Vagina (tissue), 2 donors: ENCODE results near the gene SFPQ. TPM values are rescaled to one million over a fixed set of nuclear protein-coding genes. Genes with fewer than 3 reads are reported as not detected.
"Not testable (repeated sequence)": the region's sequence is repeated elsewhere in the genome, so short reads cannot be mapped to it uniquely, and the experiment has no call there.

ENCODE experiments used
- DNase-seq, 2 donors: peaks; one replicate each; pipeline ENCODE4 v3.0.0-alpha.2; 2017; ENCODE audit errors: extremely low spot score in 2 of 2
- H3K27ac ChIP-seq: fragments of 200-600 bp; sonication (generic); one replicate; pipeline ENCODE4 v1.5.1; 2019
- H3K27me3 ChIP-seq: fragments of 200-600 bp; sonication (generic); one replicate; pipeline ENCODE4 v1.5.1; 2019
- H3K36me3 ChIP-seq, 2 donors: fragments of 200-600 bp; sonication (generic); one replicate each; pipeline ENCODE4 v1.5.1; 2017 to 2019
- H3K4me1 ChIP-seq: fragments of 200-600 bp; sonication (generic); one replicate; pipeline ENCODE4 v1.5.1; 2019
- H3K4me3 ChIP-seq, 2 donors: fragments of 200-600 bp; sonication (generic); 1 replicate in 1 of 2; 2 replicates in 1 of 2; pipeline ENCODE4 v1.5.1; 2016 to 2019
- H3K9me3 ChIP-seq: fragments of 200-600 bp; sonication (generic); one replicate; pipeline ENCODE4 v1.5.1; 2019
- POLR2A ChIP-seq, 2 donors: fragments of 450-650 bp; IDR thresholded peaks; one replicate each; pipeline ENCODE4 v1.6.1; 2017; ENCODE audit warnings: antibody characterized with exemption in 2 of 2, mild to moderate bottlenecking in 2 of 2, moderate library complexity in 2 of 2
- POLR2AphosphoS5 ChIP-seq, 2 donors: sonication (generic); formaldehyde crosslinking; IDR thresholded peaks; one replicate each; pipeline ENCODE4 v1.9.0; 2017; ENCODE audit warnings: antibody characterized with exemption in 2 of 2, mild to moderate bottlenecking in 2 of 2, low read depth in 1 of 2; ENCODE audit not compliant: insufficient read depth in 1 of 2
- intact Hi-C: fragments of 100-400 bp; cut with DNase I; formaldehyde crosslinking; loops from one replicate; pipeline ENCODE4 v1.15.1; 2023
- total RNA-seq: library from RNA; depleted of rRNA; stranded (reverse); fragments of >200 nt; gene quantifications from one replicate; pipeline ENCODE4 v1.2.3, GENCODE V29; 2016
- TF ChIP-seq, protein P1 (sequence below), 3 experiments: fragments of 450-650 bp in 2 of 3; fragments of 200-600 bp in 1 of 3; sonication (generic) in 1 of 3; IDR thresholded peaks; one replicate each; pipeline ENCODE4 v1.5.1; 2017 to 2019; ENCODE audit warnings: antibody characterized with exemption in 3 of 3, mild to moderate bottlenecking in 2 of 3, moderate library complexity in 2 of 3

The SFPQ gene, protein sequence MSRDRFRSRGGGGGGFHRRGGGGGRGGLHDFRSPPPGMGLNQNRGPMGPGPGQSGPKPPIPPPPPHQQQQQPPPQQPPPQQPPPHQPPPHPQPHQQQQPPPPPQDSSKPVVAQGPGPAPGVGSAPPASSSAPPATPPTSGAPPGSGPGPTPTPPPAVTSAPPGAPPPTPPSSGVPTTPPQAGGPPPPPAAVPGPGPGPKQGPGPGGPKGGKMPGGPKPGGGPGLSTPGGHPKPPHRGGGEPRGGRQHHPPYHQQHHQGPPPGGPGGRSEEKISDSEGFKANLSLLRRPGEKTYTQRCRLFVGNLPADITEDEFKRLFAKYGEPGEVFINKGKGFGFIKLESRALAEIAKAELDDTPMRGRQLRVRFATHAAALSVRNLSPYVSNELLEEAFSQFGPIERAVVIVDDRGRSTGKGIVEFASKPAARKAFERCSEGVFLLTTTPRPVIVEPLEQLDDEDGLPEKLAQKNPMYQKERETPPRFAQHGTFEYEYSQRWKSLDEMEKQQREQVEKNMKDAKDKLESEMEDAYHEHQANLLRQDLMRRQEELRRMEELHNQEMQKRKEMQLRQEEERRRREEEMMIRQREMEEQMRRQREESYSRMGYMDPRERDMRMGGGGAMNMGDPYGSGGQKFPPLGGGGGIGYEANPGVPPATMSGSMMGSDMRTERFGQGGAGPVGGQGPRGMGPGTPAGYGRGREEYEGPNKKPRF
- 197 TPM for total RNA-seq

DNA sequence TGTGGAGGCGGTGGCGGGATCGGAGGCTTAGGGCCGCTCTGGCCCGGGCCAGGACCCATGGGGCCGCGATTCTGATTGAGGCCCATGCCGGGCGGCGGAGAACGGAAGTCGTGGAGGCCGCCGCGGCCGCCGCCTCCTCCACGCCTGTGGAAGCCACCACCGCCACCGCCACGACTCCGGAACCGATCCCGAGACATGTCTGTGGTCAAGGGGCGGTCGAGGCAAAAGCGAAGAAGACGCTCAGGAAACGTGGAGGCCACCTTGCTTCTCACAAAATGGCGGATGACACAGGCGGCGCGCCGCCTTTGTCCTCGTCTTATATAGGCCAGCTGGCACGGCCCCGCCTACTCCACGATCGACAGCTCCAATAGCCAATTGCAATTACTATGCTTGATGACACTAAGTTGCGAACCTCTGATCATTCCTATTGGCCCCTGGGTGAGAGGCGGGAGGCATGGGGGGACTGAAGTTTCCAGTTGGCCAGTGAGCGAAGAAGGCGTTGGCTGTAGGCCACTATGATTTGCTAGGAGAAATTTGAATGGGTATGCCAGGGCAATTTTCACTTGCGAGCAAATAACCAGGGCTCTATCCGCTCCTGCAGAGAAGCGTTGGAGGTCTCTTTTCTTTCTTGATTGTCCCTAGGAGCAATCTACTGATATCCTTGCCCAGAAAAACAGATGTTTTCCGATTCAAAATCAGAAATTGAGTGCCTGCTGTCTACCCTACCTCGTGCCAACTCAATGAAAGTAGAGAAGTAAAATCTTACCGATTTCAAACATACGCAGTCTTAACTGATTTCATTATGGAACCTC, at the start of gene SFPQ:
SFPQ (minus strand) TSS at position 293 of the 812 bp plus-strand sequence; CDS start at position 197, 96 bp downstream.
- H3K27ac ChIP-seq = peak within 1 kb of the TSS; percentile 100
- H3K4me3 ChIP-seq = peak within 1 kb of the TSS; percentile 93 to 99
- peak; percentile 99 for DNase-seq
- TF ChIP-seq POLR2AphosphoS5 (IDR thresholded peaks at IDR 0.05; ENCODE audit: insufficient read depth in 1 of 2, low read depth in 1 of 2) = peak; percentile 93 to 99
- TF ChIP-seq POLR2A (IDR thresholded peaks at IDR 0.05) = peak in 1 of 2 donors; percentile 93
- TF ChIP-seq, protein P1, sequence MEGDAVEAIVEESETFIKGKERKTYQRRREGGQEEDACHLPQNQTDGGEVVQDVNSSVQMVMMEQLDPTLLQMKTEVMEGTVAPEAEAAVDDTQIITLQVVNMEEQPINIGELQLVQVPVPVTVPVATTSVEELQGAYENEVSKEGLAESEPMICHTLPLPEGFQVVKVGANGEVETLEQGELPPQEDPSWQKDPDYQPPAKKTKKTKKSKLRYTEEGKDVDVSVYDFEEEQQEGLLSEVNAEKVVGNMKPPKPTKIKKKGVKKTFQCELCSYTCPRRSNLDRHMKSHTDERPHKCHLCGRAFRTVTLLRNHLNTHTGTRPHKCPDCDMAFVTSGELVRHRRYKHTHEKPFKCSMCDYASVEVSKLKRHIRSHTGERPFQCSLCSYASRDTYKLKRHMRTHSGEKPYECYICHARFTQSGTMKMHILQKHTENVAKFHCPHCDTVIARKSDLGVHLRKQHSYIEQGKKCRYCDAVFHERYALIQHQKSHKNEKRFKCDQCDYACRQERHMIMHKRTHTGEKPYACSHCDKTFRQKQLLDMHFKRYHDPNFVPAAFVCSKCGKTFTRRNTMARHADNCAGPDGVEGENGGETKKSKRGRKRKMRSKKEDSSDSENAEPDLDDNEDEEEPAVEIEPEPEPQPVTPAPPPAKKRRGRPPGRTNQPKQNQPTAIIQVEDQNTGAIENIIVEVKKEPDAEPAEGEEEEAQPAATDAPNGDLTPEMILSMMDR (IDR thresholded peaks at IDR 0.05) = no peak
- H3K9me3 ChIP-seq = no peaks in the 10 kb centered on the region
- peaks cover 40% of the 10 kb centered on the region for H3K4me1 ChIP-seq
- intact Hi-C loops = no loop called here
- H3K27me3 ChIP-seq = no peaks in the 10 kb centered on the region
- peaks cover 0 to 32% of the 10 kb centered on the region in 2 donors for H3K36me3 ChIP-seq

DNA sequence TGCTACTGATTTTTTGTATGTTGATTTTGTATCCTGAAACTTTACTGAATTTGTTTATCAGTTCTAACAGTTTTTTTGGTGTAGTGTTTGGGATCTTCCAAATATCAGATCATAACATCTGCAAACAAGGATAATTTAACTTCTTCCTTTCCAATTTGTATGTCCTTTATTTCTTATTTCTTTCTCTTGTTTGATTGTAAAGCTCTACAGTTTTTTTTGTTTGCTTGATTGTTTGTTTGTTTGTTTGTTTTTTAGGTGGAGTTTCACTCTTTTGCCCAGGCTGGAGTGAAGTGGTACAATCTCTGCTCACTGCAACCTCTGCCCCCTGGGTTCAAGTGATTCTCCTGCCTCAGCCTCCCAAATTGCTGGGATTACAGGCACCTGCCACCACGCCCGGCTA, 43.8 kb upstream of the SFPQ start:
- intact Hi-C loops, H3K4me3 ChIP-seq, H3K9me3 ChIP-seq, H3K27me3 ChIP-seq, H3K4me1 ChIP-seq, DNase-seq, H3K27ac ChIP-seq, H3K36me3 ChIP-seq: not testable (repeated sequence)

DNA sequence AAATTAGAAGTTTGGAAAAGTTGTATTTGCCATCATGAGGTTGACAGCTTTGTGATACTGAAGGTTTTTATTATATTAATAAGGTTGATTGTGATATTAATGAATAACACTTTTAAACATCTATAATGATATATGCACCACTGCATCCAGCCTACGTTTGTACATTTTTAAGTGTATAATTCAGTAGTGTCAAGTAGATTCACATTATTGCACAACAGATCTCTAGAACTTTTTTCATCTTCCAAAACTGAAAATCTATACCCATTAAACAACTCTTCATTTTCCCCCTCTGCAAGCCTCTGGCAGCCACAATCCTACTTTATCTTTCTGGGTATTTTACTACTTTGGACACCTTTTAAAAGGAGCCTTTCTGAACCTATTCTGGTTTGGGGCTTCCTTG, 38.3 kb upstream of the SFPQ start:
- Histone ChIP-seq H3K27me3 (no peaks in the 10 kb centered on the region), H3K4me1 (no peaks in the 10 kb centered on the region), H3K27ac (no peak overlapping the region), H3K4me3 (no peak overlapping the region), H3K9me3 (no peaks in the 10 kb centered on the region), H3K36me3 (no peaks in the 10 kb centered on the region)
- TF ChIP-seq, protein P1 (IDR thresholded peaks at IDR 0.05) = no peak
- no peak for TF ChIP-seq POLR2AphosphoS5 (IDR thresholded peaks at IDR 0.05; ENCODE audit: insufficient read depth in 1 of 2, low read depth in 1 of 2)
- no peak for TF ChIP-seq POLR2A (IDR thresholded peaks at IDR 0.05)
- DNase-seq = no peak
- intact Hi-C loops = no loop called here

DNA sequence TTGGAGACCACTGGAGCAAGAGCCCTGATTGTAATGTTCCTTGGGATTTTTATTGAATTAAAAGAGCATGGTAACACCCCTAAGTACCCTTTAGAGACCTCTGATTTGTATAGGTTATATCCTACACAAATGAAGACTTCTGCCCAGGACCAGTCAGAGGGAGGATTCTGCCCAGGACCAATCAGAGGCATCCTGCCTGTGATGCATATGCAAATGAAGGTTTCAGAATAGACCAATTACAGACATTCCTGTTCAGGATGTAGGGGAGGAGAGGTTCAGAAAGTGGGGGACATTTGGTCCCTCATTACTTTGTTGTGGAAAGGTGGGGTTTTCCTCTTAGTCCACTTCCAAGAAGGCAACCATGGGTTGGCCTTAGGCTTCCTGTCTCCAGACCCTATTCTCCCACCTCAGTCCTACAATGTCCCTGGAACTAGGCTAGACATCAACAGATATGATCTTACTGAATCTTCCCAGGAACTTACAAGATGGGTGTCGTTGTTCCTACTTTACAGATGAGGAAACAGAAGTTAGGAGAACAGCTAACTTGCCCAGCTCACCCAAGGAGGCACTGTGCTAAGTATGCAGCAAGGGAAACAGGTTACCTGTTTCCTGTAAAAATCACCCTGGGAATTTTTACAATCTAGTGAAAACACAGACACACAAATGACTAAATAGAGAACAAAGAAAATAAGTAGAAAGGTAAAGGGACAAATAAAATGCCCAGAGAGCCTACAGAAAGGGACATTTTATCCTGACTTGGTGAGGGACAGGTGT, 36.8 kb upstream of the SFPQ start:
- Histone ChIP-seq H3K36me3 (no peaks in the 10 kb centered on the region), H3K4me3 (no peak overlapping the region), H3K27ac (no peak overlapping the region), H3K27me3 (no peaks in the 10 kb centered on the region), H3K9me3 (no peaks in the 10 kb centered on the region), H3K4me1 (no peaks in the 10 kb centered on the region)
- DNase-seq = no peak
- intact Hi-C loops = no loop called here
- TF ChIP-seq, protein P1 (IDR thresholded peaks at IDR 0.05) = no peak
- TF ChIP-seq POLR2A (IDR thresholded peaks at IDR 0.05) = no peak
- TF ChIP-seq POLR2AphosphoS5 (IDR thresholded peaks at IDR 0.05; ENCODE audit: insufficient read depth in 1 of 2, low read depth in 1 of 2) = no peak

DNA sequence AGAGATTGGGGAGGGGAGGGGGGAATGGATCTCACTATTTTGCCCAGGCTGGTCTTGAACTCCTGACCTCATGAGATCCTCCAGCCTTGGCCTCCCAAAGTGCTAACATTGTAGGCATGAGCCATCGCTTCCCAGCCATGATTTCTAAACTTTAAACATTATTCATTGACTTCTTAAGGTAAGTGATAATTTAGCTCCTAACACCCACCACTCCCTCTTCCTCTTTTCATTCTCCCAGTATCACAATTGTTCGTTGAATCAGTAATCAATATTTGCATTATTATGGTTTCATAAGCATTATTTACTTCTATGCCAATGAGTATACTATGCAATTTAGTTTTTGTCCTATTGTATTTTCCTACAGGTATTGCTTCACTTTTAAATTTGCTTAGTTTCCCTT, 33.6 kb upstream of the SFPQ start:
- Histone ChIP-seq H3K4me1 (peaks cover 7% of the 10 kb centered on the region), H3K27me3 (no peaks in the 10 kb centered on the region), H3K9me3 (no peaks in the 10 kb centered on the region), H3K4me3 (no peak overlapping the region), H3K27ac (no peak overlapping the region), H3K36me3 (no peaks in the 10 kb centered on the region)
- no peak for TF ChIP-seq POLR2AphosphoS5 (IDR thresholded peaks at IDR 0.05; ENCODE audit: insufficient read depth in 1 of 2, low read depth in 1 of 2)
- TF ChIP-seq POLR2A (IDR thresholded peaks at IDR 0.05) = no peak
- TF ChIP-seq, protein P1 (IDR thresholded peaks at IDR 0.05) = no peak
- no peak for DNase-seq
- intact Hi-C loops = no loop called here
